Breast epithelium (tissue), 3 donors: ENCODE measurements around the gene CDKL1.

Source experiments
- CTCF ChIP-seq, 3 donors: fragments of 450-650 bp; IDR thresholded peaks; one replicate each; pipeline ENCODE4 v1.5.1; 2016 to 2017; ENCODE audit warnings: antibody characterized with exemption in 3 of 3, mild to moderate bottlenecking in 3 of 3, moderate library complexity in 3 of 3
- POLR2A ChIP-seq: fragments of 450-650 bp; IDR thresholded peaks from one replicate; pipeline ENCODE4 v1.6.1; 2016; ENCODE audit warnings: antibody characterized with exemption, mild to moderate bottlenecking, moderate library complexity
- POLR2AphosphoS5 ChIP-seq, 3 donors: sonication (generic); formaldehyde crosslinking; IDR thresholded peaks; one replicate each; pipeline ENCODE4 v1.6.1; 2017; ENCODE audit warnings: antibody characterized with exemption in 3 of 3

- TF ChIP-seq CTCF (IDR thresholded peaks at IDR 0.05) (no peak), POLR2A (no peak), POLR2AphosphoS5 (IDR thresholded peaks at IDR 0.05) (no peak)
Observed at GRCh38 chr14:50334211-50334610, 62.5 kb downstream of the CDKL1 start.
